Measurements from ENCODE around the gene GBE1. TPM values are rescaled to one million over a fixed set of nuclear protein-coding genes. Genes with fewer than 3 reads are reported as not detected.

GBE1 gene
- total RNA-seq, 2 experiments from 2014 or later, result 3.7 to 4.4 TPM

- Mint-ChIP-seq H3K4me3 (no peak overlapping the region), H3K9me3 (no peaks in the 10 kb centered on the region), H3K27me3 (no peaks in the 10 kb centered on the region), H3K27ac (no peak overlapping the region), H3K36me3 (ENCODE audit: low read depth) (no peaks in the 10 kb centered on the region), H3K4me1 (ENCODE audit: low read depth) (no peaks in the 10 kb centered on the region)
- CTCF ChIA-PET, result no interaction called here
- POLR2A ChIA-PET, result no interaction called here
- H3K27me3 ChIP-seq (ENCODE audit: control insufficient read depth in 1 of 2, insufficient read depth in 2 of 2, low read length in 2 of 2), result no peaks in the 10 kb centered on the region
- no peak overlapping the region for H3K4me3 ChIP-seq (ENCODE audit: low read length)
- no peaks in the 10 kb centered on the region for H3K36me3 ChIP-seq (ENCODE audit: insufficient read depth, low read length)
- intact Hi-C loops (cut with DNase I, micrococcal nuclease), result no loop called here
- no peak for TF ChIP-seq CTCF (IDR thresholded peaks at IDR 0.05)
- DNase-seq (no peak), ATAC-seq (ENCODE audit: poor library complexity) (no peak)
- no peaks in the 10 kb centered on the region for H3K4me1 ChIP-seq (ENCODE audit: insufficient read depth, low read length)
- H3K27ac ChIP-seq (ENCODE audit: low read depth in 1 of 2, low read length in 2 of 2), result no peak overlapping the region
- no peaks in the 10 kb centered on the region for H3K9me3 ChIP-seq (ENCODE audit: control insufficient read depth in 1 of 2, insufficient read depth in 1 of 2, low read length in 2 of 2)
Measured at GRCh38 chr3:81660036-81660435, 101.4 kb downstream of the GBE1 start.

GRCh38 chr3:81658322-81658997, 103.0 kb downstream of the GBE1 start:
- Histone ChIP-seq H3K36me3 (ENCODE audit: insufficient read depth, low read length) (no peaks in the 10 kb centered on the region), H3K9me3 (ENCODE audit: control insufficient read depth in 1 of 2, insufficient read depth in 1 of 2, low read length in 2 of 2) (no peaks in the 10 kb centered on the region), H3K4me3 (ENCODE audit: low read length) (no peak overlapping the region), H3K4me1 (ENCODE audit: insufficient read depth, low read length) (no peaks in the 10 kb centered on the region), H3K27me3 (ENCODE audit: control insufficient read depth in 1 of 2, insufficient read depth in 2 of 2, low read length in 2 of 2) (no peaks in the 10 kb centered on the region), H3K27ac (ENCODE audit: low read depth in 1 of 2, low read length in 2 of 2) (no peak overlapping the region)
- H3K36me3 Mint-ChIP-seq (ENCODE audit: low read depth), result no peaks in the 10 kb centered on the region
- ATAC-seq (ENCODE audit: poor library complexity) (no peak), DNase-seq (no peak)
- no peaks in the 10 kb centered on the region for H3K27me3 Mint-ChIP-seq
- ChIA-PET CTCF (no interaction called here), POLR2A (no interaction called here)
- no peaks in the 10 kb centered on the region for H3K4me1 Mint-ChIP-seq (ENCODE audit: low read depth)
- no peaks in the 10 kb centered on the region for H3K9me3 Mint-ChIP-seq
- no peak for TF ChIP-seq CTCF (IDR thresholded peaks at IDR 0.05)
- H3K4me3 Mint-ChIP-seq, result no peak overlapping the region
- intact Hi-C loops (cut with DNase I, micrococcal nuclease), result no loop called here
- no peak overlapping the region for H3K27ac Mint-ChIP-seq

- no peaks in the 10 kb centered on the region for H3K36me3 ChIP-seq (ENCODE audit: insufficient read depth, low read length)
- no peak overlapping the region for H3K27ac ChIP-seq (ENCODE audit: low read depth in 1 of 2, low read length in 2 of 2)
- H3K27ac Mint-ChIP-seq, result no peak overlapping the region
- H3K4me3 ChIP-seq (ENCODE audit: low read length), result no peak overlapping the region
- no peaks in the 10 kb centered on the region for H3K36me3 Mint-ChIP-seq (ENCODE audit: low read depth)
- H3K4me1 Mint-ChIP-seq (ENCODE audit: low read depth), result no peaks in the 10 kb centered on the region
- no peaks in the 10 kb centered on the region for H3K27me3 ChIP-seq (ENCODE audit: control insufficient read depth in 1 of 2, insufficient read depth in 2 of 2, low read length in 2 of 2)
- ATAC-seq (ENCODE audit: poor library complexity) (no peak), DNase-seq (no peak)
- POLR2A ChIA-PET, result no interaction called here
- intact Hi-C loops (cut with DNase I, micrococcal nuclease), result no loop called here
- H3K27me3 Mint-ChIP-seq, result no peaks in the 10 kb centered on the region
- TF ChIP-seq CTCF (IDR thresholded peaks at IDR 0.05), result no peak
- no peaks in the 10 kb centered on the region for H3K4me1 ChIP-seq (ENCODE audit: insufficient read depth, low read length)
- H3K9me3 ChIP-seq (ENCODE audit: control insufficient read depth in 1 of 2, insufficient read depth in 1 of 2, low read length in 2 of 2), result no peaks in the 10 kb centered on the region
- H3K4me3 Mint-ChIP-seq, result no peak overlapping the region
- CTCF ChIA-PET, result no interaction called here
- H3K9me3 Mint-ChIP-seq, result no peaks in the 10 kb centered on the region
Measured at GRCh38 chr3:81651139-81651538, 110.3 kb downstream of the GBE1 start.
